Left renal cortex interstitium (tissue), 4 donors: ENCODE measurements around the gene STX8. TPM values are rescaled to one million over a fixed set of nuclear protein-coding genes. Genes with fewer than 3 reads are reported as not detected.
A peak's percentile ranks its signal among the peaks of the same experiment; 100 is the strongest.

Source experiments
- DNase-seq, 4 donors: peaks; one replicate each; pipeline ENCODE4 v3.0.0-alpha.2; 2013; ENCODE audit warnings: low read depth in 4 of 4, low spot score in 2 of 4, missing footprints in 1 of 4
- polyA plus RNA-seq, 4 donors: library from polyadenylated mRNA; unstranded; fragments of 120-200 nt; gene quantifications; one replicate each; pipeline ENCODE4 v1.2.1, GENCODE V29; 2013; ENCODE audit not compliant: insufficient read length in 4 of 4

Gene STX8
- polyA plus RNA-seq, 4 donors: 59.1 to 71.2 (median 61.9) TPM

- DNase-seq: no peak
Observed at GRCh38 chr17:9249245-9249953, 326.2 kb downstream of the STX8 start.

- no peak for DNase-seq
Observed at GRCh38 chr17:9247401-9247938, 328.1 kb downstream of the STX8 start.

- DNase-seq: no peak
Observed at GRCh38 chr17:9244066-9245052, 331.3 kb downstream of the STX8 start.

GRCh38 chr17:9242983-9243382 is 332.6 kb downstream of the STX8 start:
- no peak for DNase-seq

- no peak for DNase-seq
Observed at GRCh38 chr17:9242497-9242881, 333.1 kb downstream of the STX8 start.

- no peak for DNase-seq
Observed at GRCh38 chr17:9241774-9242496, 333.7 kb downstream of the STX8 start.

- DNase-seq: no peak
Observed at GRCh38 chr17:9241371-9241712, 334.3 kb downstream of the STX8 start.

GRCh38 chr17:9240659-9241370 is 334.8 kb downstream of the STX8 start:
- DNase-seq: peak in 3 of 4 donors; percentile 70 to 76 (median 74)

- DNase-seq: no peak
Observed at GRCh38 chr17:9239793-9240658, 335.6 kb downstream of the STX8 start.

GRCh38 chr17:9239246-9239792 is 336.3 kb downstream of the STX8 start:
- DNase-seq: no peak

- no peak for DNase-seq
Observed at GRCh38 chr17:9238340-9239245, 337.0 kb downstream of the STX8 start.

GRCh38 chr17:9237661-9238301 is 337.8 kb downstream of the STX8 start:
- DNase-seq: no peak

- no peak for DNase-seq
Observed at GRCh38 chr17:9237053-9237410, 338.6 kb downstream of the STX8 start.

GRCh38 chr17:9236286-9237052 is 339.2 kb downstream of the STX8 start:
- no peak for DNase-seq

- DNase-seq: no peak
Observed at GRCh38 chr17:9235346-9235745, 340.3 kb downstream of the STX8 start.

- no peak for DNase-seq
Observed at GRCh38 chr17:9234389-9234945, 341.2 kb downstream of the STX8 start.
